Measurements from ENCODE around the gene MRPL53.

GRCh38 chr2:74424139-74424992 lies 48.1 kb downstream of the MRPL53 start:
- TF ChIP-seq SP1 (IDR thresholded peaks at IDR 0.05) (no peak), FOXM1 (IDR thresholded peaks at IDR 0.05; ENCODE audit: borderline replicate concordance) (no peak), ELF4 (IDR thresholded peaks at IDR 0.05) (no peak), FOXK2 (IDR thresholded peaks at IDR 0.05) (no peak), L3MBTL2 (conservative IDR thresholded peaks at IDR 0.05) (no peak), BHLHE40 (IDR thresholded peaks at IDR 0.05; ENCODE audit: borderline replicate concordance) (no peak), SUZ12 (IDR thresholded peaks at IDR 0.05) (no peak), NFRKB (IDR thresholded peaks at IDR 0.05) (no peak), PKNOX1 (IDR thresholded peaks at IDR 0.05) (no peak), FOXA1 (IDR thresholded peaks at IDR 0.05) (no peak), TARDBP (IDR thresholded peaks at IDR 0.05) (no peak)
